Vagina (tissue), 1 donor: Measurements from ENCODE around the gene FGF12. TPM values are rescaled to one million over a fixed set of nuclear protein-coding genes. Genes with fewer than 3 reads are reported as not detected.

Experiments
- small RNA-seq: library from RNA; depleted of rRNA; stranded (forward); fragments of <200 nt; gene quantifications from one replicate; pipeline ENCODE3, GENCODE V24; 2016
- total RNA-seq: library from RNA; depleted of rRNA; stranded (reverse); fragments of >200 nt; gene quantifications from one replicate; pipeline ENCODE4 v1.2.3, GENCODE V29; 2016

The FGF12 gene
- total RNA-seq, 1 donor from 2014 or later = 1.5 TPM

Small RNA genes within 50 kb of the gene (small RNA-seq; reads per million reads assigned to genes)
- gene RF01210 = not detected
- not detected for gene RNU1-20P

Other genes with a start within 250 kb of the FGF12 start
- 5.6 TPM for gene MB21D2, start 190.3 kb upstream of the FGF12 start, total RNA-seq